Measurements from ENCODE around the gene SUSD4.

- TF ChIP-seq CTCF (IDR thresholded peaks at IDR 0.05) (no peak), POLR2A (IDR thresholded peaks at IDR 0.05) (no peak)
Observed at GRCh38 chr1:223326776-223327175, 37.2 kb downstream of the SUSD4 start.
